ENCODE results near the gene SUSD3.

Gene SUSD3

GRCh38 chr9:93058355-93059010 is at the start of gene SUSD3:
TSS of gene SUSD3 (plus strand) at chr9:93058701. CDS start at chr9:93058743, 42 bp downstream.
- no peak within 1 kb of the TSS for H3K4me3 ChIP-seq (ENCODE audit: low read depth, low read length)
- TF ChIP-seq CTCF (IDR thresholded peaks at IDR 0.05; ENCODE audit: low read depth, low read length), result no peak

- no peak overlapping the region for H3K4me3 ChIP-seq (ENCODE audit: low read depth, low read length)
- no peak for TF ChIP-seq CTCF (IDR thresholded peaks at IDR 0.05; ENCODE audit: low read depth, low read length)
Measured at GRCh38 chr9:93009337-93010015, 49.0 kb upstream of the SUSD3 start.

- no peak overlapping the region for H3K4me3 ChIP-seq (ENCODE audit: low read depth, low read length)
- TF ChIP-seq CTCF (IDR thresholded peaks at IDR 0.05; ENCODE audit: low read depth, low read length), result no peak
Measured at GRCh38 chr9:93010056-93010455, 48.4 kb upstream of the SUSD3 start.

GRCh38 chr9:93010704-93011103 is 47.8 kb upstream of the SUSD3 start:
- no peak overlapping the region for H3K4me3 ChIP-seq (ENCODE audit: low read depth, low read length)
- TF ChIP-seq CTCF (IDR thresholded peaks at IDR 0.05; ENCODE audit: low read depth, low read length), result no peak

GRCh38 chr9:93011114-93011513 is 47.4 kb upstream of the SUSD3 start:
- no peak for TF ChIP-seq CTCF (IDR thresholded peaks at IDR 0.05; ENCODE audit: low read depth, low read length)

GRCh38 chr9:93012963-93013855 is 45.3 kb upstream of the SUSD3 start:
- no peak overlapping the region for H3K4me3 ChIP-seq (ENCODE audit: low read depth, low read length)
- no peak for TF ChIP-seq CTCF (IDR thresholded peaks at IDR 0.05; ENCODE audit: low read depth, low read length)

More at GRCh38 chr9:93011114-93011513, 47.4 kb upstream of the SUSD3 start:
- H3K4me3 ChIP-seq (ENCODE audit: low read depth, low read length), result no peak overlapping the region
